Parathyroid adenoma (tissue), 2 donors: ENCODE measurements around the gene TTC12.

ENCODE experiments used
- H2AFZ ChIP-seq: fragments of 300-600 bp; sonication (generic); one replicate; pipeline ENCODE4 v1.7.0; 2017; ENCODE audit warnings: antibody characterized with exemption, mild to moderate bottlenecking
- H3K27ac ChIP-seq: fragments of 300-600 bp; sonication (generic); one replicate; pipeline ENCODE4 v1.7.0; 2017
- H3K27me3 ChIP-seq: fragments of 300-600 bp; sonication (generic); one replicate; pipeline ENCODE4 v1.7.0; 2017; ENCODE audit warnings: low read length; ENCODE audit not compliant: control insufficient read depth, insufficient read depth
- H3K36me3 ChIP-seq: fragments of 300-600 bp; sonication (generic); one replicate; pipeline ENCODE4 v1.7.0; 2017; ENCODE audit warnings: low read length; ENCODE audit not compliant: control insufficient read depth, insufficient read depth
- H3K4me1 ChIP-seq: fragments of 300-600 bp; sonication (generic); one replicate; pipeline ENCODE4 v1.7.0; 2017; ENCODE audit warnings: control low read depth
- H3K4me2 ChIP-seq: fragments of 300-600 bp; sonication (generic); one replicate; pipeline ENCODE4 v1.7.0; 2017; ENCODE audit warnings: low read length
- H3K4me3 ChIP-seq: fragments of 300-600 bp; sonication (generic); one replicate; pipeline ENCODE4 v1.7.0; 2017; ENCODE audit warnings: low read depth, low read length
- H3K79me2 ChIP-seq: fragments of 300-600 bp; sonication (generic); one replicate; pipeline ENCODE4 v1.7.0; 2017; ENCODE audit warnings: control low read depth
- H3K9ac ChIP-seq: fragments of 300-600 bp; sonication (generic); one replicate; pipeline ENCODE4 v1.7.0; 2017; ENCODE audit warnings: mild to moderate bottlenecking
- H3K9me3 ChIP-seq: fragments of 300-600 bp; sonication (generic); one replicate; pipeline ENCODE4 v1.7.0; 2017; ENCODE audit warnings: low read length; ENCODE audit not compliant: control insufficient read depth
- CTCF ChIP-seq: fragments of 300-600 bp; sonication (generic); IDR thresholded peaks from one replicate; pipeline ENCODE4 v1.7.0; 2017; ENCODE audit warnings: antibody characterized with exemption, mild to moderate bottlenecking
- donor health status: primary hyperparathyroidism.

The TTC12 gene

GRCh38 chr11:113373306-113373705 lies 58.9 kb downstream of the TTC12 start:
- no peak overlapping the region for H3K4me3 ChIP-seq
- no peak overlapping the region for H2AFZ ChIP-seq
- no peaks in the 10 kb centered on the region for H3K36me3 ChIP-seq
- no peak overlapping the region for H3K4me2 ChIP-seq
- H3K27me3 ChIP-seq, result no peaks in the 10 kb centered on the region
- no peak overlapping the region for H3K9ac ChIP-seq
- H3K79me2 ChIP-seq, result no peaks in the 10 kb centered on the region
- no peak for TF ChIP-seq CTCF
- no peaks in the 10 kb centered on the region for H3K4me1 ChIP-seq
- no peaks in the 10 kb centered on the region for H3K9me3 ChIP-seq
- no peak overlapping the region for H3K27ac ChIP-seq

- Histone ChIP-seq H3K79me2 (no peaks in the 10 kb centered on the region), H3K9ac (no peak overlapping the region), H3K4me3 (no peak overlapping the region), H3K4me2 (no peak overlapping the region), H3K27me3 (no peaks in the 10 kb centered on the region), H2AFZ (no peak overlapping the region), H3K4me1 (no peaks in the 10 kb centered on the region), H3K9me3 (no peaks in the 10 kb centered on the region), H3K27ac (no peak overlapping the region), H3K36me3 (no peaks in the 10 kb centered on the region)
- no peak for TF ChIP-seq CTCF
Observed at GRCh38 chr11:113373981-113374560, 59.7 kb downstream of the TTC12 start.

GRCh38 chr11:113375402-113375801 lies 61.0 kb downstream of the TTC12 start:
- no peak overlapping the region for H3K27ac ChIP-seq
- no peak for TF ChIP-seq CTCF

GRCh38 chr11:113376156-113376555 lies 61.8 kb downstream of the TTC12 start:
- TF ChIP-seq CTCF, result no peak
- Histone ChIP-seq H3K9ac (no peak overlapping the region), H3K27me3 (no peaks in the 10 kb centered on the region), H3K4me2 (no peak overlapping the region), H3K79me2 (no peaks in the 10 kb centered on the region), H3K36me3 (no peaks in the 10 kb centered on the region), H3K4me1 (no peaks in the 10 kb centered on the region), H3K4me3 (no peak overlapping the region), H3K27ac (no peak overlapping the region), H2AFZ (no peak overlapping the region), H3K9me3 (no peaks in the 10 kb centered on the region)

More at GRCh38 chr11:113375402-113375801, 61.0 kb downstream of the TTC12 start:
- H3K79me2 ChIP-seq, result no peaks in the 10 kb centered on the region
- no peak overlapping the region for H3K9ac ChIP-seq
- H3K4me3 ChIP-seq, result no peak overlapping the region
- H2AFZ ChIP-seq, result no peak overlapping the region
- H3K4me2 ChIP-seq, result no peak overlapping the region
- H3K36me3 ChIP-seq, result no peaks in the 10 kb centered on the region
- H3K9me3 ChIP-seq, result no peaks in the 10 kb centered on the region
- no peaks in the 10 kb centered on the region for H3K4me1 ChIP-seq
- no peaks in the 10 kb centered on the region for H3K27me3 ChIP-seq

GRCh38 chr11:113377681-113378412 lies 63.5 kb downstream of the TTC12 start:
- H3K4me1 ChIP-seq, result no peaks in the 10 kb centered on the region
- no peak overlapping the region for H3K4me3 ChIP-seq
- no peak for TF ChIP-seq CTCF
- no peak overlapping the region for H3K27ac ChIP-seq
- H3K36me3 ChIP-seq, result no peaks in the 10 kb centered on the region
- no peaks in the 10 kb centered on the region for H3K27me3 ChIP-seq
- H3K4me2 ChIP-seq, result no peak overlapping the region
- no peak overlapping the region for H2AFZ ChIP-seq
- H3K9ac ChIP-seq, result no peak overlapping the region
- H3K79me2 ChIP-seq, result no peaks in the 10 kb centered on the region
- no peaks in the 10 kb centered on the region for H3K9me3 ChIP-seq
